PC-3 (cell line): ENCODE results near the gene MGLL. TPM values are rescaled to one million over a fixed set of nuclear protein-coding genes. Genes with fewer than 3 reads are reported as not detected.

Experiments used
- ATAC-seq: fragments of 200-7000 bp; cut with Tn5 transposase; 2 replicates; pipeline ENCODE4 v1.9.1; 2020; ENCODE audit warnings: mild to moderate bottlenecking, moderate library complexity
- BruUV-seq: library from RNA; stranded (reverse); fragments of 400-500 nt; replicated peaks from 2 replicates; lab custom pipeline; 2021; lab: Mats Ljungman, UMichigan
- CTCF ChIA-PET: fragments of 300-600 bp; sonication (Branson Sonifier 250); formaldehyde crosslinking; loops from one replicate; lab custom pipeline; 2022; ENCODE audit warnings: antibody characterized with exemption; lab: Charles Lee
- POLR2A ChIA-PET: fragments of 300-600 bp; sonication (Branson Sonifier 250); formaldehyde crosslinking; loops from one replicate; lab custom pipeline; 2022; ENCODE audit warnings: antibody characterized with exemption; ENCODE audit not compliant: unreplicated experiment; lab: Charles Lee
- DNase-seq: peaks from one replicate; pipeline ENCODE4 v3.0.0-alpha.2; 2015
- H2AFZ ChIP-seq: fragments of 300-600 bp; sonication (generic); 2 replicates; pipeline ENCODE4 v1.6.0; 2016; ENCODE audit warnings: antibody characterized with exemption, low read length
- H3F3A ChIP-seq: fragments of 300-600 bp; sonication (generic); one replicate; pipeline ENCODE4 v1.6.0; 2017; ENCODE audit warnings: antibody characterized with exemption, low read length, control low read depth, mild to moderate bottlenecking; ENCODE audit not compliant: unreplicated experiment
- H3K27ac ChIP-seq: fragments of 300-600 bp; sonication (generic); 2 replicates; pipeline ENCODE4 v1.5.1; 2016; ENCODE audit warnings: mild to moderate bottlenecking, low read length
- H3K27me3 ChIP-seq: fragments of 300-600 bp; sonication (generic); 2 replicates; pipeline ENCODE4 v1.6.1; 2016; ENCODE audit warnings: low read length, mixed read lengths
- H3K36me3 ChIP-seq: fragments of 300-600 bp; sonication (generic); 2 replicates; pipeline ENCODE4 v1.6.1; 2016; ENCODE audit warnings: low read depth, mixed run types, low read length, mixed read lengths
- H3K4me1 ChIP-seq: fragments of 300-600 bp; sonication (generic); 2 replicates; pipeline ENCODE4 v1.5.1; 2016; ENCODE audit warnings: low read length; ENCODE audit not compliant: insufficient read depth
- H3K4me2 ChIP-seq: fragments of 300-600 bp; sonication (generic); 2 replicates; pipeline ENCODE4 v1.6.0; 2016; ENCODE audit warnings: low read length
- H3K4me3 ChIP-seq: fragments of 300-600 bp; sonication (generic); 2 replicates; pipeline ENCODE4 v1.5.1; 2016; ENCODE audit warnings: mild to moderate bottlenecking, low read length, mixed read lengths
- H3K79me2 ChIP-seq: fragments of 300-600 bp; sonication (generic); 2 replicates; pipeline ENCODE4 v1.6.1; 2017; ENCODE audit warnings: low read length, mixed read lengths
- H3K9ac ChIP-seq: fragments of 300-600 bp; sonication (generic); 2 replicates; pipeline ENCODE4 v1.6.0; 2016; ENCODE audit warnings: mild to moderate bottlenecking, low read length
- H3K9me2 ChIP-seq: fragments of 300-600 bp; sonication (generic); replicated peaks from 2 replicates; pipeline ENCODE4 v1.6.1; 2016; ENCODE audit warnings: mixed run types, low read length, mixed read lengths
- H3K9me3 ChIP-seq: fragments of 300-600 bp; sonication (generic); 2 replicates; pipeline ENCODE4 v1.6.1; 2016; ENCODE audit warnings: low read length, mixed read lengths
- H4K20me1 ChIP-seq: fragments of 300-600 bp; sonication (generic); 2 replicates; pipeline ENCODE4 v1.6.1; 2016; ENCODE audit warnings: low read length, mixed read lengths
- EZH2 ChIP-seq: fragments of 300-600 bp; sonication (generic); IDR thresholded peaks from one replicate; pipeline ENCODE4 v1.6.1; 2017; ENCODE audit warnings: antibody characterized with exemption, mild to moderate bottlenecking, low read length; ENCODE audit not compliant: unreplicated experiment
- EZH2phosphoT487 ChIP-seq: fragments of 300-600 bp; sonication (generic); IDR thresholded peaks from 2 replicates; pipeline ENCODE4 v1.6.1; 2018; ENCODE audit warnings: mild to moderate bottlenecking, antibody characterized with exemption, low read length, borderline replicate concordance
- intact Hi-C: fragments of 100-400 bp; cut with micrococcal nuclease; formaldehyde crosslinking; loops from 2 replicates; pipeline ENCODE4 v1.9.0; 2023
- total RNA-seq: library from RNA; depleted of rRNA; stranded (reverse); fragments of >200 nt; gene quantifications from 2 replicates; pipeline ENCODE4 v1.2.3, GENCODE V29; 2014
- TF ChIP-seq, protein P1 (sequence below): fragments of 300-600 bp; sonication (generic); conservative IDR thresholded peaks from 2 replicates; pipeline ENCODE4 v1.5.1; 2017; ENCODE audit warnings: antibody characterized with exemption, low read depth, mild to moderate bottlenecking, low read length

Gene MGLL
- total RNA-seq, 1 experiment from 2014 or later, result 38.7 TPM

DNA sequence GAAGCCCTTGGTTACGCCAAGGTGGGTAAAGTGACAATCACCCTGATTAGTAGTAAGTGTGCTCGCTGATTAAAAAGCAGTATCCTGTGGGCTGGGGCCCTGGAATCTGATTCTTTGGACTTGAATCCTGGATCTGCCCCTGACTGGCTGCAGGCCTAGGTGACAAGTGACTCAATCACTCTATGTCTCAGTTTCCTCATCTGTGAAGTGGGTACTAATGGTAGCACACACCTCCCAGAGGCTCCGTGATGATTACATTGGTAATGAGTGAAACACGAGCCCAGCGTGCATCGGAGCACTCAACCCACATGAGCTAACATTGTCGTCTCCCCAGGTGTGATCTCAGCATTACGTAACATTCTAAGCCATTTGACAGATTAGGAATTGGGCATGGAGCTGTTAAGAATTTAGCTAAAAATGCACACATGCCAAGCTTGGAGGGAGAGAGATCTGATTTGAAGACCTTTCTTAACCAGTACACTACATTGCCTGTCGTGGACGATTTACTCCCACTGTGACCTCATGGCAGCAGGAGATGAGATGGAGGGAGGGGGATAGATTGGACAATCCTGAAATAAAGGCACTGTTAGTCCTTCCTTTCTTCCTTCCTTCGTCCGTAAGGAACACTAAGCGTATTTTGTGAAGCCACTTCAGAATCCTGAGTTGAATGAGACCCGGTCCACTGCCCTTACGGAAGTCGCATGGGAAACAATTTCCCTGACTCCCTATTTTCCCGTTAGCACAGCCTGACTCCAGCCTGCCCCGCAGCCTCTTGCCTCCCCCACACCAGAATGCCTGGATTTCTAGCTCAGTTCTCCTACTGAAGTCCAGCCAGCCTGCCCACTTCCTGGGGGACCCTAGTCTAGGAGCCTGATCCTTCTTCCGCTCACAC lies 32.1 kb downstream of the MGLL start:
- ChIA-PET CTCF (interaction anchor here (0.5 to 1.3 kb wide), 4 partner anchors 22 to 167 kb away, joined by 3 to 10 read pairs (median 4); partner anchors contain the start of gene MGLL), POLR2A (interaction anchor here (0.8 kb wide), 1 partner anchor 39 kb away, joined by 8 read pairs; no protein-coding TSS in a partner anchor)
- peaks cover 15% of the 10 kb centered on the region; the same call in 1 of the 2 replicates for H3K79me2 ChIP-seq
- no peak overlapping the region for H3K9ac ChIP-seq
- H3K9me3 ChIP-seq, result no peaks in the 10 kb centered on the region
- no peaks in the 10 kb centered on the region for H3K9me2 ChIP-seq
- intact Hi-C loops, result no loop called here
- peaks cover 10% of the 10 kb centered on the region for H3K36me3 ChIP-seq
- H3K4me2 ChIP-seq, result peak overlapping the region; percentile 15; the same call in 1 of the 2 replicates
- no peak overlapping the region for H2AFZ ChIP-seq
- H3K4me3 ChIP-seq, result no peak overlapping the region
- no peaks in the 10 kb centered on the region for H3F3A ChIP-seq
- no peak for DNase-seq
- H4K20me1 ChIP-seq, result no peaks in the 10 kb centered on the region
- TF ChIP-seq EZH2phosphoT487, result no peak
- no peak for TF ChIP-seq EZH2
- TF ChIP-seq, protein P1, sequence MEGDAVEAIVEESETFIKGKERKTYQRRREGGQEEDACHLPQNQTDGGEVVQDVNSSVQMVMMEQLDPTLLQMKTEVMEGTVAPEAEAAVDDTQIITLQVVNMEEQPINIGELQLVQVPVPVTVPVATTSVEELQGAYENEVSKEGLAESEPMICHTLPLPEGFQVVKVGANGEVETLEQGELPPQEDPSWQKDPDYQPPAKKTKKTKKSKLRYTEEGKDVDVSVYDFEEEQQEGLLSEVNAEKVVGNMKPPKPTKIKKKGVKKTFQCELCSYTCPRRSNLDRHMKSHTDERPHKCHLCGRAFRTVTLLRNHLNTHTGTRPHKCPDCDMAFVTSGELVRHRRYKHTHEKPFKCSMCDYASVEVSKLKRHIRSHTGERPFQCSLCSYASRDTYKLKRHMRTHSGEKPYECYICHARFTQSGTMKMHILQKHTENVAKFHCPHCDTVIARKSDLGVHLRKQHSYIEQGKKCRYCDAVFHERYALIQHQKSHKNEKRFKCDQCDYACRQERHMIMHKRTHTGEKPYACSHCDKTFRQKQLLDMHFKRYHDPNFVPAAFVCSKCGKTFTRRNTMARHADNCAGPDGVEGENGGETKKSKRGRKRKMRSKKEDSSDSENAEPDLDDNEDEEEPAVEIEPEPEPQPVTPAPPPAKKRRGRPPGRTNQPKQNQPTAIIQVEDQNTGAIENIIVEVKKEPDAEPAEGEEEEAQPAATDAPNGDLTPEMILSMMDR, result no peak
- no peak for ATAC-seq
- no peaks in the 10 kb centered on the region for H3K27me3 ChIP-seq
- H3K27ac ChIP-seq, result peak overlapping the region; percentile 41
- H3K4me1 ChIP-seq, result peaks cover 28% of the 10 kb centered on the region
- no TSS peak for BruUV-seq

DNA sequence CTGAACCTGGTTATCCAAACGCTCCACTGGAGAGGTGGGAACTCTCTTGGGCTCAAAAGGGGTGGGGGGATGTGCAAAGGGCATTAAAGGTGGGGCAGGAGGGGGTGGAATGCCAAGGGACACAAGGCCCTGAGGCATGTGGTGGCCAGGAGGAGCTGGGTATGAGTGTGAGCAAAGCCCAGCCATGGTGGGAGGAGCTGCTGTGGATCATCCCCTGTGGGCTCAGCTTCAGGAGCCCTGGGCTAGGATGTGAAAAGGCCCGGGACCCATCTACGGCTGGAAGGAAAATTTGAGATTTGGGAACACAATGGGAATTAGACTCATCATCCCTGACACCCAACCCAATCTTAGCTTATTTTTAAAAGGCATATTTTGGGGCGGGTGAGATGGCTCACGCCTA lies 33.3 kb downstream of the MGLL start:
- no peak overlapping the region for H3K27ac ChIP-seq
- H3F3A ChIP-seq, result no peaks in the 10 kb centered on the region
- no peak for ATAC-seq
- H2AFZ ChIP-seq, result no peak overlapping the region
- H3K4me3 ChIP-seq, result no peak overlapping the region
- TF ChIP-seq EZH2 (no peak), EZH2phosphoT487 (no peak)
- TF ChIP-seq, protein P1, result no peak
- H3K4me1 ChIP-seq, result peaks cover 28% of the 10 kb centered on the region
- intact Hi-C loops, result no loop called here
- no peak overlapping the region for H3K4me2 ChIP-seq
- no peaks in the 10 kb centered on the region for H3K9me2 ChIP-seq
- H3K27me3 ChIP-seq, result no peaks in the 10 kb centered on the region
- ChIA-PET POLR2A (no interaction called here), CTCF (no interaction called here)
- no peak overlapping the region for H3K9ac ChIP-seq
- DNase-seq, result no peak
- H3K36me3 ChIP-seq, result no peaks in the 10 kb centered on the region
- peaks cover 15% of the 10 kb centered on the region; the same call in 1 of the 2 replicates for H3K79me2 ChIP-seq
- BruUV-seq, result no TSS peak
- no peaks in the 10 kb centered on the region for H3K9me3 ChIP-seq
- no peaks in the 10 kb centered on the region for H4K20me1 ChIP-seq

DNA sequence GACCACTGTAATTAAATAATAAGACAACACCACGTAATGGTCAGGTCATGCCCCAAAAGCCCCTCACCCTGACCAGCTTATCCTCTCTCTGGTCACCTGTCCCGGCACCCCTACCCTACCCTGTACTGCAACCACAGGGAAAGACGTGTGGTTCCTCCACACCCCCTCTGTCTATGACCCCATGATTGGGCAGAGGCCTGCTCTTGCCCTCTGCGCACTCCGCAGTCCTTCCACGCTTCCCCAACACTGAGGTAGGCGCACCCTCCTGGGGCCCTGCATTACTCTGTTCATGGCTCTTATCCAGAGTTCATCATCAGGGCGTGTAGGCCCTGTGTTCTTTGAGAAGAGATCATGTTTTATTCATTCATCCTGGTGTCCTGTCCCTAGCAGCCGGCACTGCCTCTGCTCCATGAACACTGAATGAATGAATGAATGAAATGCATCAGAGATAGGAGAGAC lies 33.8 kb downstream of the MGLL start:
- Histone ChIP-seq H3K27ac (no peak overlapping the region), H3K4me3 (no peak overlapping the region), H3K4me1 (peaks cover 28% of the 10 kb centered on the region), H3F3A (no peaks in the 10 kb centered on the region), H3K36me3 (no peaks in the 10 kb centered on the region), H3K9me3 (no peaks in the 10 kb centered on the region), H3K79me2 (peaks cover 15% of the 10 kb centered on the region; the same call in 1 of the 2 replicates), H3K27me3 (no peaks in the 10 kb centered on the region), H3K9ac (no peak overlapping the region), H3K9me2 (no peaks in the 10 kb centered on the region), H2AFZ (no peak overlapping the region), H4K20me1 (no peaks in the 10 kb centered on the region), H3K4me2 (no peak overlapping the region)
- TF ChIP-seq EZH2 (no peak), EZH2phosphoT487 (no peak)
- TF ChIP-seq, protein P1, result no peak
- ChIA-PET CTCF (no interaction called here), POLR2A (no interaction called here)
- intact Hi-C loops, result no loop called here
- no peak for ATAC-seq
- no peak for DNase-seq
- no TSS peak for BruUV-seq
